WTC11 (cell line): Measurements from ENCODE around the gene PFKFB3. TPM values are rescaled to one million over a fixed set of nuclear protein-coding genes. Genes with fewer than 3 reads are reported as not detected.

Experiments used
- ATAC-seq: fragments of 200-7000 bp; cut with Tn5 transposase; 2 replicates; pipeline ENCODE4 v1.10.0; 2021; ENCODE audit warnings: mild to moderate bottlenecking, moderate library complexity
- CTCF ChIA-PET: fragments of 300-600 bp; sonication (Branson Sonifier 250); formaldehyde crosslinking; loops from one replicate; lab custom pipeline; 2021; ENCODE audit warnings: antibody characterized with exemption; lab: Charles Lee
- POLR2A ChIA-PET: fragments of 350-600 bp; sonication (Branson Sonifier 250); formaldehyde crosslinking; loops from one replicate; lab custom pipeline; 2021; ENCODE audit warnings: antibody characterized with exemption; lab: Charles Lee
- DNase-seq: peaks from one replicate; pipeline ENCODE4 v3.0.0; 2021; ENCODE audit warnings: low spot score
- H3K27ac Mint-ChIP-seq: 2 replicates; pipeline ENCODE4 v1.8.0; 2021; ENCODE audit warnings: mixed read lengths
- H3K27me3 Mint-ChIP-seq: 2 replicates; pipeline ENCODE4 v1.8.0; 2021; ENCODE audit warnings: low read depth, mild to moderate bottlenecking, moderate library complexity, mixed read lengths
- H3K36me3 Mint-ChIP-seq: 2 replicates; pipeline ENCODE4 v1.8.0; 2021; ENCODE audit warnings: mixed read lengths
- H3K4me1 Mint-ChIP-seq: 2 replicates; pipeline ENCODE4 v1.8.0; 2022; ENCODE audit warnings: mixed read lengths
- H3K4me3 Mint-ChIP-seq: 2 replicates; pipeline ENCODE4 v1.8.0; 2021; ENCODE audit warnings: mild to moderate bottlenecking, moderate library complexity, mixed read lengths
- H3K9me3 Mint-ChIP-seq: 2 replicates; pipeline ENCODE4 v1.8.0; 2021; ENCODE audit warnings: mixed read lengths
- GTF2I ChIP-seq: fragments of 250-450 bp; sonication (Bioruptor Pico); conservative IDR thresholded peaks from 2 replicates; pipeline ENCODE4 v1.4.0; 2021; ENCODE audit warnings: mild to moderate bottlenecking
- HMGA2 ChIP-seq: fragments of 250-450 bp; sonication (Bioruptor Pico); IDR thresholded peaks from 2 replicates; pipeline ENCODE4 v1.4.0; 2021; ENCODE audit warnings: mild to moderate bottlenecking, moderate library complexity
- NFYB ChIP-seq: sonication (generic); formaldehyde crosslinking; conservative IDR thresholded peaks from 2 replicates; pipeline ENCODE4 v1.8.0; 2022; ENCODE audit warnings: low read depth, missing genetic modification reagents
- SMAD3 ChIP-seq: sonication (generic); formaldehyde crosslinking; IDR thresholded peaks from 2 replicates; pipeline ENCODE4 v1.8.0; 2022; ENCODE audit warnings: missing genetic modification reagents, mild to moderate bottlenecking, borderline replicate concordance
- TCF7 ChIP-seq: sonication (generic); formaldehyde crosslinking; IDR thresholded peaks from 2 replicates; pipeline ENCODE4 v1.8.0; 2022; ENCODE audit warnings: mild to moderate bottlenecking, low read depth, missing genetic modification reagents, moderate library complexity
- ZNF121 ChIP-seq: sonication (generic); formaldehyde crosslinking; IDR thresholded peaks from 2 replicates; pipeline ENCODE4 v1.8.0; 2023; ENCODE audit warnings: missing genetic modification reagents
- ZNF219 ChIP-seq: sonication (generic); formaldehyde crosslinking; IDR thresholded peaks from 2 replicates; pipeline ENCODE4 v1.8.0; 2023; ENCODE audit warnings: missing genetic modification reagents, mild to moderate bottlenecking, borderline replicate concordance
- ZNF317 ChIP-seq: sonication (generic); formaldehyde crosslinking; IDR thresholded peaks from 2 replicates; pipeline ENCODE4 v1.8.1; 2023; ENCODE audit warnings: low read depth, mild to moderate bottlenecking, moderate library complexity, missing genetic modification reagents, borderline replicate concordance
- ZNF416 ChIP-seq: fragments of 250-450 bp; sonication (Bioruptor Pico); IDR thresholded peaks from 2 replicates; pipeline ENCODE4 v1.9.0; 2021; ENCODE audit warnings: mild to moderate bottlenecking, inconsistent platforms
- total RNA-seq: library from RNA; stranded (reverse); gene quantifications from 3 replicates; pipeline ENCODE4 v1.2.3, GENCODE V29; 2021
- TF ChIP-seq, protein P1 (sequence below): sonication (generic); formaldehyde crosslinking; conservative IDR thresholded peaks from 2 replicates; pipeline ENCODE4 v1.8.1; 2023; ENCODE audit warnings: mild to moderate bottlenecking, low read depth, missing genetic modification reagents, moderate library complexity
- TF ChIP-seq, protein P2 (sequence below): sonication (generic); formaldehyde crosslinking; IDR thresholded peaks from 2 replicates; pipeline ENCODE4 v1.8.1; 2023; ENCODE audit warnings: mild to moderate bottlenecking, moderate library complexity, missing genetic modification reagents
- TF ChIP-seq, protein P3 (sequence below): fragments of 250-450 bp; sonication (Bioruptor Pico); IDR thresholded peaks from 2 replicates; pipeline ENCODE4 v1.9.0; 2021; ENCODE audit warnings: mild to moderate bottlenecking
- TF ChIP-seq, protein P4 (sequence below): fragments of 250-450 bp; sonication (Bioruptor Pico); IDR thresholded peaks from 2 replicates; pipeline ENCODE4 v2.1.2; 2022; ENCODE audit warnings: mild to moderate bottlenecking, moderate library complexity
- TF ChIP-seq, protein P5 (sequence below): sonication (generic); formaldehyde crosslinking; IDR thresholded peaks from 2 replicates; pipeline ENCODE4 v1.8.1; 2022; ENCODE audit warnings: mild to moderate bottlenecking, missing genetic modification reagents, moderate library complexity, borderline replicate concordance
- TF ChIP-seq, protein P6 (sequence below): sonication (generic); formaldehyde crosslinking; IDR thresholded peaks from 2 replicates; pipeline ENCODE4 v1.8.1; 2023; ENCODE audit warnings: mild to moderate bottlenecking, missing genetic modification reagents, borderline replicate concordance
- TF ChIP-seq, protein P7 (sequence below): sonication (generic); formaldehyde crosslinking; IDR thresholded peaks from 2 replicates; pipeline ENCODE4 v1.8.0; 2022; ENCODE audit warnings: mild to moderate bottlenecking, missing genetic modification reagents

Gene PFKFB3
- total RNA-seq, 1 experiment from 2014 or later, result 30.6 TPM

DNA sequence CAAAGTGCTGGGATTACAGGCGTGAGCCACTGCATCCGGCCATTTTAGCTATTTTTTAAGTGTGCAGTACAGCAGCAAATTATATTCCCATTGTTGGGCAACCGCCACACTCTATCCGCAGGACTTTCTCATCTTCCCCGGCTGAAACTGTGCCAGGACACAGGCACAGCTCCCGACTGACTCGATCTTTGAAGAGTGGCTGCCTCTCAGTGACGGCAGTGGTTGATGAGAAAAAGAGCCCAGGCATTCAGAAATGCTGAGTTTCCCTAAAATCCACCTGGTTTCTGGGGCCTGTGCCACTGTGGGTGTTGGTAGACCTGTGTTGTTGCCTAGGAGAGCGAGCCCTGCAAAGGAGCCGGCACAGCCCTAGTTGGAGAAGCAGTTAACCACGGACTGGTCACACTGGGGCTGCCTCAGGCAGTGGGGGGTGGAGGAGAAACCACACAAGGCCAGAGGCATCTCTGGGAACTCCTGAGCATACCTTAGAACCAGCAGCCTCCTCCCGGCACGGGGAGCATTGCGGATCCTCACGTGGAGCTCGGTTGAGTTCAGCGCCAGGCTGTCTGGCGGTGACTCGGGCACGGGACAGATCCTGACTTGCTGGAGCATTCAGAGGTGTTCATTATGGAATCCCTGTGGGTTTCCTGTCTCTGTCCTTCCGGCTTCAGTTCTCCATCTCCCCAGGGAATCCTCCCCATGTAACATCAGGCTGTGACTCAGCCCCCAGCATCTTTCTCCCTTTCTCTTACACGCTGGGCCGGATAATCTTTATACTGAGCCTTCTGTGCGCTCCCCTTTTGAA, 16.2 kb downstream of the PFKFB3 start:
- ChIA-PET POLR2A (no interaction called here), CTCF (interaction anchor here (0.7 kb wide), 1 partner anchor 16 kb away, joined by 4 read pairs; the partner anchor contains the start of gene PFKFB3)
- Mint-ChIP-seq H3K9me3 (no peaks in the 10 kb centered on the region), H3K36me3 (peaks cover 72% of the 10 kb centered on the region), H3K4me3 (no peak overlapping the region), H3K27ac (no peak overlapping the region; the same call in 1 of the 2 replicates), H3K27me3 (no peaks in the 10 kb centered on the region), H3K4me1 (no peaks in the 10 kb centered on the region)
- DNase-seq, result no peak
- no peak; the same call in 1 of the 2 replicates for ATAC-seq
- TF ChIP-seq, protein P1, sequence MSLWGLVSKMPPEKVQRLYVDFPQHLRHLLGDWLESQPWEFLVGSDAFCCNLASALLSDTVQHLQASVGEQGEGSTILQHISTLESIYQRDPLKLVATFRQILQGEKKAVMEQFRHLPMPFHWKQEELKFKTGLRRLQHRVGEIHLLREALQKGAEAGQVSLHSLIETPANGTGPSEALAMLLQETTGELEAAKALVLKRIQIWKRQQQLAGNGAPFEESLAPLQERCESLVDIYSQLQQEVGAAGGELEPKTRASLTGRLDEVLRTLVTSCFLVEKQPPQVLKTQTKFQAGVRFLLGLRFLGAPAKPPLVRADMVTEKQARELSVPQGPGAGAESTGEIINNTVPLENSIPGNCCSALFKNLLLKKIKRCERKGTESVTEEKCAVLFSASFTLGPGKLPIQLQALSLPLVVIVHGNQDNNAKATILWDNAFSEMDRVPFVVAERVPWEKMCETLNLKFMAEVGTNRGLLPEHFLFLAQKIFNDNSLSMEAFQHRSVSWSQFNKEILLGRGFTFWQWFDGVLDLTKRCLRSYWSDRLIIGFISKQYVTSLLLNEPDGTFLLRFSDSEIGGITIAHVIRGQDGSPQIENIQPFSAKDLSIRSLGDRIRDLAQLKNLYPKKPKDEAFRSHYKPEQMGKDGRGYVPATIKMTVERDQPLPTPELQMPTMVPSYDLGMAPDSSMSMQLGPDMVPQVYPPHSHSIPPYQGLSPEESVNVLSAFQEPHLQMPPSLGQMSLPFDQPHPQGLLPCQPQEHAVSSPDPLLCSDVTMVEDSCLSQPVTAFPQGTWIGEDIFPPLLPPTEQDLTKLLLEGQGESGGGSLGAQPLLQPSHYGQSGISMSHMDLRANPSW (CRISPR knock-in tag), result no peak
- TF ChIP-seq, protein P2, sequence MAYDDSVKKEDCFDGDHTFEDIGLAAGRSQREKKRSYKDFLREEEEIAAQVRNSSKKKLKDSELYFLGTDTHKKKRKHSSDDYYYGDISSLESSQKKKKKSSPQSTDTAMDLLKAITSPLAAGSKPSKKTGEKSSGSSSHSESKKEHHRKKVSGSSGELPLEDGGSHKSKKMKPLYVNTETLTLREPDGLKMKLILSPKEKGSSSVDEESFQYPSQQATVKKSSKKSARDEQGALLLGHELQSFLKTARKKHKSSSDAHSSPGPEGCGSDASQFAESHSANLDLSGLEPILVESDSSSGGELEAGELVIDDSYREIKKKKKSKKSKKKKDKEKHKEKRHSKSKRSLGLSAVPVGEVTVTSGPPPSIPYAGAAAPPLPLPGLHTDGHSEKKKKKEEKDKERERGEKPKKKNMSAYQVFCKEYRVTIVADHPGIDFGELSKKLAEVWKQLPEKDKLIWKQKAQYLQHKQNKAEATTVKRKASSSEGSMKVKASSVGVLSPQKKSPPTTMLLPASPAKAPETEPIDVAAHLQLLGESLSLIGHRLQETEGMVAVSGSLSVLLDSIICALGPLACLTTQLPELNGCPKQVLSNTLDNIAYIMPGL (CRISPR knock-in tag), result no peak
- TF ChIP-seq, protein P3, sequence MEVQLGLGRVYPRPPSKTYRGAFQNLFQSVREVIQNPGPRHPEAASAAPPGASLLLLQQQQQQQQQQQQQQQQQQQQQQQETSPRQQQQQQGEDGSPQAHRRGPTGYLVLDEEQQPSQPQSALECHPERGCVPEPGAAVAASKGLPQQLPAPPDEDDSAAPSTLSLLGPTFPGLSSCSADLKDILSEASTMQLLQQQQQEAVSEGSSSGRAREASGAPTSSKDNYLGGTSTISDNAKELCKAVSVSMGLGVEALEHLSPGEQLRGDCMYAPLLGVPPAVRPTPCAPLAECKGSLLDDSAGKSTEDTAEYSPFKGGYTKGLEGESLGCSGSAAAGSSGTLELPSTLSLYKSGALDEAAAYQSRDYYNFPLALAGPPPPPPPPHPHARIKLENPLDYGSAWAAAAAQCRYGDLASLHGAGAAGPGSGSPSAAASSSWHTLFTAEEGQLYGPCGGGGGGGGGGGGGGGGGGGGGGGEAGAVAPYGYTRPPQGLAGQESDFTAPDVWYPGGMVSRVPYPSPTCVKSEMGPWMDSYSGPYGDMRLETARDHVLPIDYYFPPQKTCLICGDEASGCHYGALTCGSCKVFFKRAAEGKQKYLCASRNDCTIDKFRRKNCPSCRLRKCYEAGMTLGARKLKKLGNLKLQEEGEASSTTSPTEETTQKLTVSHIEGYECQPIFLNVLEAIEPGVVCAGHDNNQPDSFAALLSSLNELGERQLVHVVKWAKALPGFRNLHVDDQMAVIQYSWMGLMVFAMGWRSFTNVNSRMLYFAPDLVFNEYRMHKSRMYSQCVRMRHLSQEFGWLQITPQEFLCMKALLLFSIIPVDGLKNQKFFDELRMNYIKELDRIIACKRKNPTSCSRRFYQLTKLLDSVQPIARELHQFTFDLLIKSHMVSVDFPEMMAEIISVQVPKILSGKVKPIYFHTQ (CRISPR knock-in tag), result no peak
- no peak for TF ChIP-seq TCF7 (CRISPR knock-in tag)
- TF ChIP-seq, protein P4, sequence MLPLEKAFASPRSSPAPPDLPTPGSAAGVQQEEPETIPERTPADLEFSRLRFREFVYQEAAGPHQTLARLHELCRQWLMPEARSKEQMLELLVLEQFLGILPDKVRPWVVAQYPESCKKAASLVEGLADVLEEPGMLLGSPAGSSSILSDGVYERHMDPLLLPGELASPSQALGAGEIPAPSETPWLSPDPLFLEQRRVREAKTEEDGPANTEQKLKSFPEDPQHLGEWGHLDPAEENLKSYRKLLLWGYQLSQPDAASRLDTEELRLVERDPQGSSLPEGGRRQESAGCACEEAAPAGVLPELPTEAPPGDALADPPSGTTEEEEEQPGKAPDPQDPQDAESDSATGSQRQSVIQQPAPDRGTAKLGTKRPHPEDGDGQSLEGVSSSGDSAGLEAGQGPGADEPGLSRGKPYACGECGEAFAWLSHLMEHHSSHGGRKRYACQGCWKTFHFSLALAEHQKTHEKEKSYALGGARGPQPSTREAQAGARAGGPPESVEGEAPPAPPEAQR (CRISPR knock-in tag), result no peak
- no peak for TF ChIP-seq ZNF416 (CRISPR knock-in tag)
- TF ChIP-seq ZNF219, result no peak
- TF ChIP-seq, protein P5, sequence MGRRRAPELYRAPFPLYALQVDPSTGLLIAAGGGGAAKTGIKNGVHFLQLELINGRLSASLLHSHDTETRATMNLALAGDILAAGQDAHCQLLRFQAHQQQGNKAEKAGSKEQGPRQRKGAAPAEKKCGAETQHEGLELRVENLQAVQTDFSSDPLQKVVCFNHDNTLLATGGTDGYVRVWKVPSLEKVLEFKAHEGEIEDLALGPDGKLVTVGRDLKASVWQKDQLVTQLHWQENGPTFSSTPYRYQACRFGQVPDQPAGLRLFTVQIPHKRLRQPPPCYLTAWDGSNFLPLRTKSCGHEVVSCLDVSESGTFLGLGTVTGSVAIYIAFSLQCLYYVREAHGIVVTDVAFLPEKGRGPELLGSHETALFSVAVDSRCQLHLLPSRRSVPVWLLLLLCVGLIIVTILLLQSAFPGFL (CRISPR knock-in tag), result no peak
- TF ChIP-seq ZNF121, result no peak
- no peak for TF ChIP-seq NFYB (CRISPR knock-in tag)
- no peak for TF ChIP-seq SMAD3
- no peak for TF ChIP-seq ZNF317
- TF ChIP-seq GTF2I, result no peak

DNA sequence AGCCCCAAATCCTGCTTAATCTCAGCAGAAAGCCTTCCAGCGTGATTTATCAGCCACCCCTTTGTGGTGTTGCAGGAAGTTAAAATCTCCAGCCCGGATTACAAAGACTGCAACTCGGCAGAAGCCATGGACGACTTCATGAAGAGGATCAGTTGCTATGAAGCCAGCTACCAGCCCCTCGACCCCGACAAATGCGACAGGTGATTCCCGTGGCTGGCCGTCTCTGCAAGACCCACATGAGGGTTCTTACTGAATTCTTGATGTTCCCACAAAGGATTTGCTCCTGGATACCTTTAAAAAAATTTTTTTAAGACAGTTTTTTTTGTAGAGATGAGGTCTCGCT, 16.7 kb downstream of the PFKFB3 start:
- Mint-ChIP-seq H3K27ac (no peak overlapping the region), H3K4me3 (no peak overlapping the region), H3K27me3 (no peaks in the 10 kb centered on the region), H3K36me3 (peaks cover 74% of the 10 kb centered on the region), H3K4me1 (no peaks in the 10 kb centered on the region), H3K9me3 (no peaks in the 10 kb centered on the region)
- no peak for ATAC-seq
- TF ChIP-seq, protein P6, sequence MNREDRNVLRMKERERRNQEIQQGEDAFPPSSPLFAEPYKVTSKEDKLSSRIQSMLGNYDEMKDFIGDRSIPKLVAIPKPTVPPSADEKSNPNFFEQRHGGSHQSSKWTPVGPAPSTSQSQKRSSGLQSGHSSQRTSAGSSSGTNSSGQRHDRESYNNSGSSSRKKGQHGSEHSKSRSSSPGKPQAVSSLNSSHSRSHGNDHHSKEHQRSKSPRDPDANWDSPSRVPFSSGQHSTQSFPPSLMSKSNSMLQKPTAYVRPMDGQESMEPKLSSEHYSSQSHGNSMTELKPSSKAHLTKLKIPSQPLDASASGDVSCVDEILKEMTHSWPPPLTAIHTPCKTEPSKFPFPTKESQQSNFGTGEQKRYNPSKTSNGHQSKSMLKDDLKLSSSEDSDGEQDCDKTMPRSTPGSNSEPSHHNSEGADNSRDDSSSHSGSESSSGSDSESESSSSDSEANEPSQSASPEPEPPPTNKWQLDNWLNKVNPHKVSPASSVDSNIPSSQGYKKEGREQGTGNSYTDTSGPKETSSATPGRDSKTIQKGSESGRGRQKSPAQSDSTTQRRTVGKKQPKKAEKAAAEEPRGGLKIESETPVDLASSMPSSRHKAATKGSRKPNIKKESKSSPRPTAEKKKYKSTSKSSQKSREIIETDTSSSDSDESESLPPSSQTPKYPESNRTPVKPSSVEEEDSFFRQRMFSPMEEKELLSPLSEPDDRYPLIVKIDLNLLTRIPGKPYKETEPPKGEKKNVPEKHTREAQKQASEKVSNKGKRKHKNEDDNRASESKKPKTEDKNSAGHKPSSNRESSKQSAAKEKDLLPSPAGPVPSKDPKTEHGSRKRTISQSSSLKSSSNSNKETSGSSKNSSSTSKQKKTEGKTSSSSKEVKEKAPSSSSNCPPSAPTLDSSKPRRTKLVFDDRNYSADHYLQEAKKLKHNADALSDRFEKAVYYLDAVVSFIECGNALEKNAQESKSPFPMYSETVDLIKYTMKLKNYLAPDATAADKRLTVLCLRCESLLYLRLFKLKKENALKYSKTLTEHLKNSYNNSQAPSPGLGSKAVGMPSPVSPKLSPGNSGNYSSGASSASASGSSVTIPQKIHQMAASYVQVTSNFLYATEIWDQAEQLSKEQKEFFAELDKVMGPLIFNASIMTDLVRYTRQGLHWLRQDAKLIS, result no peak
- no peak for TF ChIP-seq GTF2I
- no peak for TF ChIP-seq HMGA2 (CRISPR knock-in tag)
- TF ChIP-seq, protein P7, sequence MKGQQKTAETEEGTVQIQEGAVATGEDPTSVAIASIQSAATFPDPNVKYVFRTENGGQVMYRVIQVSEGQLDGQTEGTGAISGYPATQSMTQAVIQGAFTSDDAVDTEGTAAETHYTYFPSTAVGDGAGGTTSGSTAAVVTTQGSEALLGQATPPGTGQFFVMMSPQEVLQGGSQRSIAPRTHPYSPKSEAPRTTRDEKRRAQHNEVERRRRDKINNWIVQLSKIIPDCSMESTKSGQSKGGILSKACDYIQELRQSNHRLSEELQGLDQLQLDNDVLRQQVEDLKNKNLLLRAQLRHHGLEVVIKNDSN (CRISPR knock-in tag), result no peak
- TF ChIP-seq, protein P3 (CRISPR knock-in tag), result no peak
- no peak for DNase-seq
- POLR2A ChIA-PET, result no interaction called here
- CTCF ChIA-PET, result no interaction called here
